HCT116 (cell line): ENCODE results near the gene DERA. TPM values are rescaled to one million over a fixed set of nuclear protein-coding genes. Genes with fewer than 3 reads are reported as not detected.

Experiments used
- ATAC-seq: fragments of 200-7000 bp; cut with Tn5 transposase; 2 replicates; pipeline ENCODE4 v1.9.1; 2020; ENCODE audit warnings: mild to moderate bottlenecking, moderate library complexity
- BruUV-seq: library from RNA; stranded (reverse); fragments of 400-500 nt; replicated peaks from 2 replicates; lab custom pipeline; 2021; lab: Mats Ljungman, UMichigan
- CTCF ChIA-PET: fragments of 300-600 bp; sonication (Branson Sonifier 250); formaldehyde crosslinking; loops from one replicate; lab custom pipeline; 2021; ENCODE audit warnings: antibody characterized with exemption; lab: Charles Lee
- POLR2A ChIA-PET: fragments of 300-600, 350-600 bp; sonication (Branson Sonifier 250); formaldehyde crosslinking; loops from one replicate; lab custom pipeline; 2021; ENCODE audit warnings: antibody characterized with exemption; lab: Charles Lee
- RAD21 ChIA-PET, 2 experiments: fragments of 300-600 bp; sonication (Branson Sonifier 250); formaldehyde crosslinking; loops; one replicate each; lab custom pipeline; 2023; ENCODE audit warnings: low total read pairs in 2 of 2; ENCODE audit not compliant: uncharacterized antibody in 2 of 2, unreplicated experiment in 2 of 2, low non-redundant PET in 1 of 2; lab: Charles Lee
- DNase-seq: peaks from one replicate; pipeline ENCODE4 v3.0.0-alpha.2; 2010; ENCODE audit warnings: low read depth, low spot score
- H2AFZ ChIP-seq: fragments of 200-600 bp; shearing (Covaris generic), sonication (generic); 2 replicates; pipeline ENCODE4 v1.6.1; 2017; ENCODE audit warnings: low read depth, mixed run types, mixed read lengths, antibody characterized with exemption, low read length; ENCODE audit not compliant: poor library complexity, severe bottlenecking
- H3K27ac ChIP-seq: 2 replicates; pipeline ENCODE4 v1.5.1; 2012; ENCODE audit warnings: low read depth, low read length
- H3K27me3 ChIP-seq: fragments of 200-600 bp; sonication (generic); 2 replicates; pipeline ENCODE4 v1.6.1; 2016; ENCODE audit warnings: mixed run types, low read length, mixed read lengths; ENCODE audit not compliant: insufficient read depth
- H3K36me3 ChIP-seq, 2 experiments: fragments of 200-500 bp in 1 of 2; fragments of 200-600 bp in 1 of 2; sonication (Bioruptor generic) in 1 of 2; sonication (generic) in 1 of 2; 2 replicates each; pipeline versions ENCODE4 v1.5.1 to v1.6.1; 2014 to 2016; ENCODE audit warnings: low read length in 2 of 2, inconsistent platforms in 1 of 2, mixed read lengths in 1 of 2, mixed run types in 1 of 2; ENCODE audit not compliant: insufficient read depth in 2 of 2, control insufficient read depth in 1 of 2
- H3K4me1 ChIP-seq, 2 experiments: fragments of 200-600 bp in 1 of 2; sonication (generic) in 1 of 2; 2 replicates each; pipeline versions ENCODE4 v1.5.1 to v1.6.1; 2012 to 2017; ENCODE audit warnings: low read length in 2 of 2, inconsistent platforms in 1 of 2, mild to moderate bottlenecking in 1 of 2, mixed read lengths in 1 of 2, mixed run types in 1 of 2, moderate library complexity in 1 of 2; ENCODE audit not compliant: insufficient read depth in 2 of 2, control insufficient read depth in 1 of 2
- H3K4me2 ChIP-seq: fragments of 200-600 bp; sonication (generic); 2 replicates; pipeline ENCODE4 v1.6.1; 2017; ENCODE audit warnings: mixed run types, low read length, mixed read lengths
- H3K4me3 ChIP-seq, 2 experiments: fragments of 200-600 bp in 1 of 2; sonication (generic) in 1 of 2; replicated peaks in 1 of 2; 2 replicates each; pipeline ENCODE4 v1.5.1; 2011 to 2016; ENCODE audit warnings: low read length in 2 of 2, control low read depth in 1 of 2, low read depth in 1 of 2, mild to moderate bottlenecking in 1 of 2, mixed read lengths in 1 of 2, mixed run types in 1 of 2
- H3K79me2 ChIP-seq: fragments of 200-600 bp; sonication (generic); 2 replicates; pipeline ENCODE4 v1.6.1; 2017; ENCODE audit warnings: mild to moderate bottlenecking, mixed run types, low read length, moderate library complexity, mixed read lengths; ENCODE audit not compliant: insufficient read depth
- H3K9ac ChIP-seq: fragments of 200-600 bp; sonication (generic); 2 replicates; pipeline ENCODE4 v1.6.1; 2016; ENCODE audit warnings: low read length, mixed read lengths
- H3K9me2 ChIP-seq: fragments of 200-600 bp; sonication (generic), shearing (Covaris generic); 2 replicates; pipeline ENCODE4 v1.6.1; 2017; ENCODE audit warnings: mixed run types, mild to moderate bottlenecking, moderate library complexity; ENCODE audit not compliant: insufficient read depth
- H3K9me3 ChIP-seq, 2 experiments: fragments of 200-500 bp in 1 of 2; fragments of 200-600 bp in 1 of 2; sonication (Bioruptor generic) in 1 of 2; sonication (generic) in 1 of 2; 2 replicates each; pipeline ENCODE4 v1.6.1; 2014 to 2017; ENCODE audit warnings: low read length in 2 of 2, mixed read lengths in 2 of 2, inconsistent platforms in 1 of 2, low read depth in 1 of 2, mild to moderate bottlenecking in 1 of 2, mixed run types in 1 of 2, moderate library complexity in 1 of 2; ENCODE audit not compliant: control insufficient read depth in 1 of 2, insufficient read depth in 1 of 2
- H4K20me1 ChIP-seq: fragments of 200-600 bp; sonication (generic), shearing (Covaris generic); 2 replicates; pipeline ENCODE4 v1.6.1; 2017; ENCODE audit warnings: mixed run types, mild to moderate bottlenecking, moderate library complexity; ENCODE audit not compliant: insufficient read depth
- CBX3 ChIP-seq: IDR thresholded peaks from 2 replicates; pipeline ENCODE4 v1.6.1; 2012; ENCODE audit warnings: low read depth
- CEBPB ChIP-seq: IDR thresholded peaks from 2 replicates; pipeline ENCODE4 v1.6.1; 2012; ENCODE audit warnings: low read depth
- EGR1 ChIP-seq: IDR thresholded peaks from 2 replicates; pipeline ENCODE4 v1.6.1; 2012; ENCODE audit warnings: low read depth
- ELF1 ChIP-seq: IDR thresholded peaks from 2 replicates; pipeline ENCODE4 v1.6.1; 2012; ENCODE audit warnings: low read depth, borderline replicate concordance
- EZH2phosphoT487 ChIP-seq: fragments of 200-600 bp; IDR thresholded peaks from 2 replicates; pipeline ENCODE4 v1.6.1; 2018; ENCODE audit warnings: antibody characterized with exemption, borderline replicate concordance
- FOSL1 ChIP-seq: IDR thresholded peaks from 2 replicates; pipeline ENCODE4 v1.6.1; 2012; ENCODE audit warnings: low read depth
- POLR2AphosphoS5 ChIP-seq: IDR thresholded peaks from 2 replicates; pipeline ENCODE4 v1.6.1; 2011; ENCODE audit warnings: mild to moderate bottlenecking, low read depth, low read length, moderate library complexity
- RAD21 ChIP-seq: IDR thresholded peaks from 2 replicates; pipeline ENCODE4 v1.6.1; 2012; ENCODE audit warnings: low read depth, mild to moderate bottlenecking
- SRF ChIP-seq: IDR thresholded peaks from 2 replicates; pipeline ENCODE4 v1.6.1; 2012; ENCODE audit warnings: low read depth
- TCF7L2 ChIP-seq: IDR thresholded peaks from 2 replicates; pipeline ENCODE4 v1.7.0; 2011; ENCODE audit warnings: borderline replicate concordance, inconsistent platforms; ENCODE audit not compliant: insufficient read depth, insufficient read length; ENCODE audit errors: extremely low read depth
- YY1 ChIP-seq: IDR thresholded peaks from 2 replicates; pipeline ENCODE4 v1.6.1; 2011; ENCODE audit warnings: low read length, low read depth, moderate library complexity, mild to moderate bottlenecking; ENCODE audit not compliant: insufficient replicate concordance; ENCODE audit errors: extremely low read depth
- intact Hi-C: fragments of 100-400 bp; cut with micrococcal nuclease; formaldehyde crosslinking; loops from 2 replicates; pipeline ENCODE4 v1.10.0; 2022
- total RNA-seq: library from RNA; stranded (reverse); gene quantifications from one replicate; pipeline ENCODE4 v1.2.1, GENCODE V29; 2021; ENCODE audit not compliant: unreplicated experiment
- TF ChIP-seq, protein P1 (sequence below): IDR thresholded peaks from 2 replicates; pipeline ENCODE4 v1.6.1; 2012
- TF ChIP-seq, protein P2 (sequence below): IDR thresholded peaks from 2 replicates; pipeline ENCODE4 v1.6.1; 2011; ENCODE audit warnings: mild to moderate bottlenecking, low read length, moderate library complexity; ENCODE audit not compliant: insufficient replicate concordance; ENCODE audit errors: extremely low read depth
- TF ChIP-seq, protein P3 (sequence below): IDR thresholded peaks from 2 replicates; pipeline ENCODE4 v1.6.1; 2012; ENCODE audit warnings: low read depth
- TF ChIP-seq, protein P4 (sequence below), 3 experiments: fragments of 200-600 bp in 1 of 3; sonication (generic) in 1 of 3; IDR thresholded peaks in 2 of 3; conservative IDR thresholded peaks in 1 of 3; 2 replicates each; pipeline ENCODE4 v1.5.1; 2012 to 2017; ENCODE audit warnings: low read depth in 2 of 3, low read length in 2 of 3, antibody characterized with exemption in 1 of 3, borderline replicate concordance in 1 of 3, control low read depth in 1 of 3, mild to moderate bottlenecking in 1 of 3, mixed read lengths in 1 of 3, mixed run types in 1 of 3, moderate library complexity in 1 of 3; ENCODE audit not compliant: insufficient read depth in 1 of 3

Gene DERA
- total RNA-seq, 1 experiment from 2014 or later, result 32.6 TPM

DNA sequence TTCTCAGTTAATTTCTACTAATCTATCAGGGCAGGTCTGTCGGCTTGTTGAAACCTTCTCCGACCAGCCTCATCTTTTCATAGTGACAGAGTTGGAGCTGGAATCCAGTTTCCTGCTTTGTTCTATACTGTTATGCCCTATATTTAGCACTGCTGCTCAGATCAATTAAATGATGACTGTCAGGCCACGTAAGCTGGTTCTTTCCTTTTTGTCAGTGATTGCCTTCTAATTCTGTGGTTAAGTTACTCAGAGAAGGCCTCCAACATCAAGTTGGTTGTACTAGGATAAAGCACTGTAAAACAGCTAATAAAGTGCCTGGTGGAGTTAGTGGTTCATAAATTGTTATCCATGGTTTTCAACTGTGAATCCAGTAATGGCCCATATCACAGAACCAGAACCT lies 22.6 kb downstream of the DERA start:
- Histone ChIP-seq H3K9me3 (no peaks in the 10 kb centered on the region), H3K9ac (no peak overlapping the region), H3K9me2 (no peaks in the 10 kb centered on the region), H3K4me1 (peaks cover 2 to 14% of the 10 kb centered on the region in 2 experiments; a peak in 3 of 4 replicates), H3K27me3 (no peaks in the 10 kb centered on the region), H3K4me2 (no peak overlapping the region), H3K27ac (no peak overlapping the region), H3K79me2 (no peaks in the 10 kb centered on the region; the same call in 1 of the 2 replicates), H3K4me3 (no peak overlapping the region), H3K36me3 (no peaks in the 10 kb centered on the region), H4K20me1 (no peaks in the 10 kb centered on the region), H2AFZ (no peak overlapping the region)
- no TSS peak for BruUV-seq
- ChIA-PET CTCF (no interaction called here), RAD21 (no interaction called here), POLR2A (no interaction called here)
- ATAC-seq (no peak), DNase-seq (no peak)
- TF ChIP-seq FOSL1 (no peak), CBX3 (no peak), ELF1 (no peak), EGR1 (no peak), SRF (no peak), POLR2AphosphoS5 (no peak), CEBPB (no peak), TCF7L2 (no peak), EZH2phosphoT487 (no peak), YY1 (no peak), RAD21 (no peak)
- TF ChIP-seq, protein P1, sequence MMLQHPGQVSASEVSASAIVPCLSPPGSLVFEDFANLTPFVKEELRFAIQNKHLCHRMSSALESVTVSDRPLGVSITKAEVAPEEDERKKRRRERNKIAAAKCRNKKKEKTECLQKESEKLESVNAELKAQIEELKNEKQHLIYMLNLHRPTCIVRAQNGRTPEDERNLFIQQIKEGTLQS, result no peak
- TF ChIP-seq, protein P2, sequence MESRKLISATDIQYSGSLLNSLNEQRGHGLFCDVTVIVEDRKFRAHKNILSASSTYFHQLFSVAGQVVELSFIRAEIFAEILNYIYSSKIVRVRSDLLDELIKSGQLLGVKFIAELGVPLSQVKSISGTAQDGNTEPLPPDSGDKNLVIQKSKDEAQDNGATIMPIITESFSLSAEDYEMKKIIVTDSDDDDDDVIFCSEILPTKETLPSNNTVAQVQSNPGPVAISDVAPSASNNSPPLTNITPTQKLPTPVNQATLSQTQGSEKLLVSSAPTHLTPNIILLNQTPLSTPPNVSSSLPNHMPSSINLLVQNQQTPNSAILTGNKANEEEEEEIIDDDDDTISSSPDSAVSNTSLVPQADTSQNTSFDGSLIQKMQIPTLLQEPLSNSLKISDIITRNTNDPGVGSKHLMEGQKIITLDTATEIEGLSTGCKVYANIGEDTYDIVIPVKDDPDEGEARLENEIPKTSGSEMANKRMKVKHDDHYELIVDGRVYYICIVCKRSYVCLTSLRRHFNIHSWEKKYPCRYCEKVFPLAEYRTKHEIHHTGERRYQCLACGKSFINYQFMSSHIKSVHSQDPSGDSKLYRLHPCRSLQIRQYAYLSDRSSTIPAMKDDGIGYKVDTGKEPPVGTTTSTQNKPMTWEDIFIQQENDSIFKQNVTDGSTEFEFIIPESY, result no peak
- TF ChIP-seq, protein P3, sequence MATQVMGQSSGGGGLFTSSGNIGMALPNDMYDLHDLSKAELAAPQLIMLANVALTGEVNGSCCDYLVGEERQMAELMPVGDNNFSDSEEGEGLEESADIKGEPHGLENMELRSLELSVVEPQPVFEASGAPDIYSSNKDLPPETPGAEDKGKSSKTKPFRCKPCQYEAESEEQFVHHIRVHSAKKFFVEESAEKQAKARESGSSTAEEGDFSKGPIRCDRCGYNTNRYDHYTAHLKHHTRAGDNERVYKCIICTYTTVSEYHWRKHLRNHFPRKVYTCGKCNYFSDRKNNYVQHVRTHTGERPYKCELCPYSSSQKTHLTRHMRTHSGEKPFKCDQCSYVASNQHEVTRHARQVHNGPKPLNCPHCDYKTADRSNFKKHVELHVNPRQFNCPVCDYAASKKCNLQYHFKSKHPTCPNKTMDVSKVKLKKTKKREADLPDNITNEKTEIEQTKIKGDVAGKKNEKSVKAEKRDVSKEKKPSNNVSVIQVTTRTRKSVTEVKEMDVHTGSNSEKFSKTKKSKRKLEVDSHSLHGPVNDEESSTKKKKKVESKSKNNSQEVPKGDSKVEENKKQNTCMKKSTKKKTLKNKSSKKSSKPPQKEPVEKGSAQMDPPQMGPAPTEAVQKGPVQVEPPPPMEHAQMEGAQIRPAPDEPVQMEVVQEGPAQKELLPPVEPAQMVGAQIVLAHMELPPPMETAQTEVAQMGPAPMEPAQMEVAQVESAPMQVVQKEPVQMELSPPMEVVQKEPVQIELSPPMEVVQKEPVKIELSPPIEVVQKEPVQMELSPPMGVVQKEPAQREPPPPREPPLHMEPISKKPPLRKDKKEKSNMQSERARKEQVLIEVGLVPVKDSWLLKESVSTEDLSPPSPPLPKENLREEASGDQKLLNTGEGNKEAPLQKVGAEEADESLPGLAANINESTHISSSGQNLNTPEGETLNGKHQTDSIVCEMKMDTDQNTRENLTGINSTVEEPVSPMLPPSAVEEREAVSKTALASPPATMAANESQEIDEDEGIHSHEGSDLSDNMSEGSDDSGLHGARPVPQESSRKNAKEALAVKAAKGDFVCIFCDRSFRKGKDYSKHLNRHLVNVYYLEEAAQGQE, result no peak
- TF ChIP-seq, protein P4, sequence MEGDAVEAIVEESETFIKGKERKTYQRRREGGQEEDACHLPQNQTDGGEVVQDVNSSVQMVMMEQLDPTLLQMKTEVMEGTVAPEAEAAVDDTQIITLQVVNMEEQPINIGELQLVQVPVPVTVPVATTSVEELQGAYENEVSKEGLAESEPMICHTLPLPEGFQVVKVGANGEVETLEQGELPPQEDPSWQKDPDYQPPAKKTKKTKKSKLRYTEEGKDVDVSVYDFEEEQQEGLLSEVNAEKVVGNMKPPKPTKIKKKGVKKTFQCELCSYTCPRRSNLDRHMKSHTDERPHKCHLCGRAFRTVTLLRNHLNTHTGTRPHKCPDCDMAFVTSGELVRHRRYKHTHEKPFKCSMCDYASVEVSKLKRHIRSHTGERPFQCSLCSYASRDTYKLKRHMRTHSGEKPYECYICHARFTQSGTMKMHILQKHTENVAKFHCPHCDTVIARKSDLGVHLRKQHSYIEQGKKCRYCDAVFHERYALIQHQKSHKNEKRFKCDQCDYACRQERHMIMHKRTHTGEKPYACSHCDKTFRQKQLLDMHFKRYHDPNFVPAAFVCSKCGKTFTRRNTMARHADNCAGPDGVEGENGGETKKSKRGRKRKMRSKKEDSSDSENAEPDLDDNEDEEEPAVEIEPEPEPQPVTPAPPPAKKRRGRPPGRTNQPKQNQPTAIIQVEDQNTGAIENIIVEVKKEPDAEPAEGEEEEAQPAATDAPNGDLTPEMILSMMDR (IDR thresholded peaks at IDR 0.05 in 2 of 3, conservative IDR thresholded peaks at IDR 0.05 in 1 of 3; ENCODE audit: borderline replicate concordance in 1 of 3, insufficient read depth in 1 of 3, low read depth in 2 of 3, low read length in 2 of 3), result no peak
- intact Hi-C loops, result no loop called here
